DOHH2 (cell line): ENCODE results near the gene CSN3.
"Not testable (repeated sequence)": the region's sequence is repeated elsewhere in the genome, so short reads cannot be mapped to it uniquely, and the experiment has no call there.

ENCODE experiments used
- H3F3A ChIP-seq: fragments of 200-600 bp; sonication (generic), shearing (Covaris generic); 2 replicates; pipeline ENCODE4 v1.6.0; 2016; ENCODE audit warnings: antibody characterized with exemption, mild to moderate bottlenecking; ENCODE audit not compliant: control insufficient read depth, insufficient read depth
- H3K27ac ChIP-seq: fragments of 200-600 bp; sonication (generic); 2 replicates; pipeline ENCODE4 v1.5.1; 2014; ENCODE audit warnings: low read depth, mild to moderate bottlenecking, low read length, moderate library complexity
- H3K27me3 ChIP-seq: fragments of 200-600 bp; sonication (generic); 2 replicates; pipeline ENCODE4 v1.6.1; 2014; ENCODE audit warnings: mild to moderate bottlenecking, low read length, mixed read lengths; ENCODE audit not compliant: control insufficient read depth
- H3K36me3 ChIP-seq: fragments of 200-600 bp; sonication (generic); 2 replicates; pipeline ENCODE4 v1.6.1; 2014; ENCODE audit warnings: mild to moderate bottlenecking, low read length, moderate library complexity, mixed read lengths; ENCODE audit not compliant: control insufficient read depth
- H3K4me1 ChIP-seq: fragments of 200-600 bp; sonication (generic); 2 replicates; pipeline ENCODE4 v1.6.1; 2014; ENCODE audit warnings: mild to moderate bottlenecking, low read length, mixed read lengths; ENCODE audit not compliant: control insufficient read depth
- H3K4me2 ChIP-seq: fragments of 200-600 bp; sonication (generic); 2 replicates; pipeline ENCODE4 v1.6.0; 2014; ENCODE audit warnings: mild to moderate bottlenecking, low read length, moderate library complexity
- H3K4me3 ChIP-seq: fragments of 200-600 bp; sonication (generic); 2 replicates; pipeline ENCODE4 v1.5.1; 2014; ENCODE audit warnings: mild to moderate bottlenecking, low read length, mixed read lengths
- H3K79me2 ChIP-seq: fragments of 200-600 bp; sonication (generic); 2 replicates; pipeline ENCODE4 v1.6.1; 2014; ENCODE audit warnings: mild to moderate bottlenecking, low read length, mixed read lengths; ENCODE audit not compliant: control insufficient read depth
- H3K9me2 ChIP-seq: fragments of 200-600 bp; sonication (generic); replicated peaks from 2 replicates; pipeline ENCODE4 v1.6.1; 2014; ENCODE audit warnings: mild to moderate bottlenecking, low read length, mixed read lengths; ENCODE audit not compliant: control insufficient read depth
- H3K9me3 ChIP-seq: fragments of 200-600 bp; sonication (generic); 2 replicates; pipeline ENCODE4 v1.6.1; 2014; ENCODE audit warnings: antibody characterized with exemption, low read length, mixed read lengths; ENCODE audit not compliant: control insufficient read depth, insufficient read depth
- H4K20me1 ChIP-seq: fragments of 200-600 bp; sonication (generic); 2 replicates; pipeline ENCODE4 v1.6.0; 2014; ENCODE audit warnings: low read depth, mild to moderate bottlenecking, antibody characterized with exemption, low read length, moderate library complexity; ENCODE audit not compliant: control insufficient read depth, insufficient read depth
- EZH2phosphoT487 ChIP-seq: fragments of 200-600 bp; sonication (generic); IDR thresholded peaks from 2 replicates; pipeline ENCODE4 v1.6.1; 2017; ENCODE audit warnings: borderline replicate concordance, mild to moderate bottlenecking, antibody characterized with exemption, low read length, moderate library complexity, mixed read lengths
- TF ChIP-seq, protein P1 (sequence below): fragments of 200-600 bp; sonication (generic); IDR thresholded peaks from one replicate; pipeline ENCODE4 v1.5.1; 2014; ENCODE audit warnings: antibody characterized with exemption, mild to moderate bottlenecking, low read depth, low read length; ENCODE audit not compliant: poor library complexity, severe bottlenecking

Gene CSN3, protein sequence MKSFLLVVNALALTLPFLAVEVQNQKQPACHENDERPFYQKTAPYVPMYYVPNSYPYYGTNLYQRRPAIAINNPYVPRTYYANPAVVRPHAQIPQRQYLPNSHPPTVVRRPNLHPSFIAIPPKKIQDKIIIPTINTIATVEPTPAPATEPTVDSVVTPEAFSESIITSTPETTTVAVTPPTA

DNA sequence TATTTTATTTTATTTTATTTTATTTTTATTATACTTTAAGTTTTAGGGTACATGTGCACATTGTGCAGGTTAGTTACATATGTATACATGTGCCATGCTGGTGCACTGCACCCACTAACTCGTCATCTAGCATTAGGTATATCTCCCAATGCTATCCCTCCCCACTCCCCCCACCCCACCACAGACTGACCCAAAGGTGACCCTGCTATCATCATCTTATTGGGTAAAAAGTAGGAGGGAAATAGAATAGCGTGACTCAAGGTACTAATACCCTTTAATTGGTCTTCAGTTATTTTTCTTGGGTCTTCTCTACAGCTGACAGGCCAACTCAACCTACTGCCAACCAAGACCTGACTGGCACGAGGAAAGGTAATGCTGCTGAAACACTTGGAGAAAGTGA lies at the start of gene CSN3:
TSS of gene CSN3 (plus strand) at position 301 of the 400 bp plus-strand sequence. CDS start 2,223 bp downstream, outside the sequence.
- not testable (repeated sequence) for H3K9me2 ChIP-seq, H3K79me2 ChIP-seq, H3F3A ChIP-seq, H3K4me3 ChIP-seq, H3K27me3 ChIP-seq, H3K27ac ChIP-seq, H3K9me3 ChIP-seq, H3K4me2 ChIP-seq, H3K4me1 ChIP-seq, H4K20me1 ChIP-seq, H3K36me3 ChIP-seq

- Histone ChIP-seq H4K20me1 (no peaks in the 10 kb centered on the region), H3F3A (no peaks in the 10 kb centered on the region), H3K9me3 (no peaks in the 10 kb centered on the region), H3K4me2 (no peak overlapping the region), H3K27me3 (no peaks in the 10 kb centered on the region), H3K36me3 (no peaks in the 10 kb centered on the region), H3K79me2 (no peaks in the 10 kb centered on the region), H3K27ac (no peak overlapping the region), H3K9me2 (no peaks in the 10 kb centered on the region), H3K4me1 (no peaks in the 10 kb centered on the region), H3K4me3 (no peak overlapping the region)
- TF ChIP-seq, protein P1, sequence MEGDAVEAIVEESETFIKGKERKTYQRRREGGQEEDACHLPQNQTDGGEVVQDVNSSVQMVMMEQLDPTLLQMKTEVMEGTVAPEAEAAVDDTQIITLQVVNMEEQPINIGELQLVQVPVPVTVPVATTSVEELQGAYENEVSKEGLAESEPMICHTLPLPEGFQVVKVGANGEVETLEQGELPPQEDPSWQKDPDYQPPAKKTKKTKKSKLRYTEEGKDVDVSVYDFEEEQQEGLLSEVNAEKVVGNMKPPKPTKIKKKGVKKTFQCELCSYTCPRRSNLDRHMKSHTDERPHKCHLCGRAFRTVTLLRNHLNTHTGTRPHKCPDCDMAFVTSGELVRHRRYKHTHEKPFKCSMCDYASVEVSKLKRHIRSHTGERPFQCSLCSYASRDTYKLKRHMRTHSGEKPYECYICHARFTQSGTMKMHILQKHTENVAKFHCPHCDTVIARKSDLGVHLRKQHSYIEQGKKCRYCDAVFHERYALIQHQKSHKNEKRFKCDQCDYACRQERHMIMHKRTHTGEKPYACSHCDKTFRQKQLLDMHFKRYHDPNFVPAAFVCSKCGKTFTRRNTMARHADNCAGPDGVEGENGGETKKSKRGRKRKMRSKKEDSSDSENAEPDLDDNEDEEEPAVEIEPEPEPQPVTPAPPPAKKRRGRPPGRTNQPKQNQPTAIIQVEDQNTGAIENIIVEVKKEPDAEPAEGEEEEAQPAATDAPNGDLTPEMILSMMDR = no peak
- no peak for TF ChIP-seq EZH2phosphoT487
Observed at GRCh38 chr4:70192895-70193294, 49.5 kb upstream of the CSN3 start.

DNA sequence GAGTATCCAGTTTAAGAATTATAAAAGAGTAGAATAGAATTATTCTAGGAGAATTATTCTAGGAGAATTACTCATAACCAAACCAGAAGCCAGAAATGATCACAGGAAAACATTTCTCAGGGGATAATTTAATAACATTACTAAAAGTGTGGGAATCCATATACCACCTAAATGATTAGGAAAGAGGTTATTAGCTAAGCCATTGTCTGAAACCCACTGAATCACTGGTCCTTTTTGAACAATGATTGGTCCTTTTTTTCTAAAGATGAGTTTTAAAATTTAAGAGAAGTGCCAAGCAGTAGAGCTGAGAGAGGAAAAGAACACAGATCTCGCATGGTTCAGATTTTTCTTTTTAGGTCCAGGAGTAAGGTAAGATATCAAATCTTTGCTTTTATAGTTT lies 47.0 kb upstream of the CSN3 start, which contains the start of gene ODAM:
TSS of gene ODAM (plus strand) at position 301 of the 400 bp plus-strand sequence. CDS start 819 bp downstream, outside the sequence.
- H4K20me1 ChIP-seq = no peaks in the 10 kb centered on the region
- no peak within 1 kb of the TSS for H3K4me3 ChIP-seq
- no peaks in the 10 kb centered on the region for H3K9me3 ChIP-seq
- H3K27me3 ChIP-seq = no peaks in the 10 kb centered on the region
- H3K4me1 ChIP-seq = no peaks in the 10 kb centered on the region
- H3K9me2 ChIP-seq = no peaks in the 10 kb centered on the region
- no peaks in the 10 kb centered on the region for H3K79me2 ChIP-seq
- TF ChIP-seq, protein P1 = no peak
- TF ChIP-seq EZH2phosphoT487 = no peak
- no peak within 1 kb of the TSS for H3K27ac ChIP-seq
- no peaks in the 10 kb centered on the region for H3K36me3 ChIP-seq
- no peak within 1 kb of the TSS for H3K4me2 ChIP-seq
- no peaks in the 10 kb centered on the region for H3F3A ChIP-seq

DNA sequence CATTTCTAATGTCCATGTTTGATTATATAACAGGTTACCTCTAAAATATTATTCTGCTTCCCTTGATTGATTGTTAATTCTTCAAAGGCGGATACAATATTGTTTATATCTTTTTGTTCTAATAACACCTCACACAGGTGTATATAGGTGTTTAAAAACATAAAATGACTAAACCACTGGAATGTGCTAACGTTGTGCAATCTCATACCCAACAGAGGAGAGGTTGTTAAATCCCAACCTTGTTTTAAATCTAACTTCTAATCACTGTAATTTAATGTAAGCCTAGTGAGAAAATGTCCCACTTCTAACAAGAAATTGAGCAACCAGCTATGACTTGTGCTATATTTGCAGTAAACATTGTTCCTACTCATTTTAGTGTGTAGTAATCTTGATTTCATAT lies 45.5 kb upstream of the CSN3 start:
- TF ChIP-seq, protein P1 = no peak
- TF ChIP-seq EZH2phosphoT487 = no peak
- Histone ChIP-seq H3K36me3 (no peaks in the 10 kb centered on the region), H3F3A (no peaks in the 10 kb centered on the region), H3K4me2 (no peak overlapping the region), H3K27ac (no peak overlapping the region), H3K27me3 (no peaks in the 10 kb centered on the region), H4K20me1 (no peaks in the 10 kb centered on the region), H3K79me2 (no peaks in the 10 kb centered on the region), H3K4me1 (no peaks in the 10 kb centered on the region), H3K9me3 (no peaks in the 10 kb centered on the region), H3K9me2 (no peaks in the 10 kb centered on the region), H3K4me3 (no peak overlapping the region)
